Suppressor macrophage treated with lipopolysaccharide for 1 hour (primary cell): ENCODE data around the gene TMEM170B.

Experiments
- DNase-seq, 3 donors: peaks; one replicate each; pipeline ENCODE4 v3.0.0-alpha.2; 2020 to 2022

TMEM170B gene

DNA sequence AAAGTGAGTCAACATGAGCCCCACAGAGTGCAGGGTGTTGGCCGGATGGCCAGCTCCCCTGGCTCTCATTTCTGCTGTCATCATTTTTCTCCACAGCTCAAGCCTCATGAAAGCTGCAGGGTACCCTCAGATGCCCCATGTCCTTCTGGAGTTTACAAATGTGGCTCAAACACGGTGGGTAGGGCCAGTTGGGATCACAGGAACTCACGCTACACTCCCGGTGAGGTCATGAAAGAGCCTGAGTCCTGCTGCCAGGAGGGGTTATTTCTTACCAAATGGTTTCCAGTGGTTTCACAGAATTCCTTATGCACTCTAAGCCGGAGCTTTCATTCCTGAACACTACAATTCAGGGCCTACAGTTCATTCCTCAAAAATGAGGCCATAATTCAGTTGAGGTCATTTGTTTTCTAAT lies 78.7 kb downstream of the TMEM170B start:
- no peak for DNase-seq

DNA sequence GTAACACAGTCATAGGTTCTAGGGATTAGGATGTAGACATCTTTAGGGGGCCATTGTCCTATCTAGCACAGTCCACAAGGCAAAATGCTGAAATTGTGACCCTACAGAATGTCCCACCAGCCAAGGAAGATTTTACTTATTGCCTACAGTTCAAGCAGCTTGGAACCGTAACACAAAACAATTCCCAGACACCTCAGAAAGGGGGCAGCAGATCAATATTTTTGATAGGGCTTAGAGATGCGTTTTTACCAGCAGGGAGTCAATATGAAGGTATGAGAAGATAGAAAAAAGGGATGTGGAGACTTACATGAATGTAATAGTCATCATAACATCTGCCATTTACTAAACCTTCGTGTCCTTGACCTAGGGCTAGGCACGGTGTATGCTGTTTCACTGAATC lies 81.0 kb downstream of the TMEM170B start:
- DNase-seq: peak in 2 of 3 donors; percentile 11 to 14

DNA sequence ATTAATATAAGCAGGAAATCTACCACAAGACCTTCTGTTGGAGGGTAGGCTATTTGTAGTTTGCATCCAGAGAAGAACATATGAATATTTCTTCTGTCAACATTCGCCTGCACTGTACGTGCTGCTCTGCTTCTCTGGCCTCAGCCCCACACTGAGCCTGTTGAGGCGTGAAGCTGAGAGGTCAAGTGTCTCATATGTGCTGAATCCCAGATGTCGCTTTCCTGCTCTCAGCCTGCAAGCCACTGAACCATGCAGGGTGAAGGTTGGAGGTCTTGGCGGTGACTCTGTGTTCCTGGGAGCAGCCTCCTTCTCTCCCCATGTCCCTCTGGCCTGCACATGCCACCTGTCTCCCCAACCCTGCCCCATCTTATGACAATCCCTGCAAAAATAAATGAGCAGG lies 83.6 kb downstream of the TMEM170B start:
- no peak for DNase-seq

DNA sequence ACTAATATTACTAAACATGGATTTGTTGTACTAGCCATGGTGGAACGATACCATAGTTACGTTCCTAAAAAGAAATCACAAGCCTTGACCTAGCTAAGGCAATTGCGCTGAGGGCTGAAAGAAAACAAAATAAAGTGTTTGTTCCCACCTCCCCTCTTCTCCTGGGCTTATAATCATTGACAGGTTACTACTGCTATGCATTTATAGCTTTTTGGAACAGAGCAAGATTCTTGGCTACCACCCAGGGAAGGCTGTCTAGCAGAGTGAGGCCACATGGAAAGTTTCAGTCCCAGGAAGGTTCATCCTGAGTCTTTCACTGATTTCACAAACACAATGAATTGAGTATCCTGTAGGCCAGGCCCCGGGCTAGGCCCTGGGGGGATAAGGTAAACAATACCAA lies 84.6 kb downstream of the TMEM170B start:
- DNase-seq: no peak

DNA sequence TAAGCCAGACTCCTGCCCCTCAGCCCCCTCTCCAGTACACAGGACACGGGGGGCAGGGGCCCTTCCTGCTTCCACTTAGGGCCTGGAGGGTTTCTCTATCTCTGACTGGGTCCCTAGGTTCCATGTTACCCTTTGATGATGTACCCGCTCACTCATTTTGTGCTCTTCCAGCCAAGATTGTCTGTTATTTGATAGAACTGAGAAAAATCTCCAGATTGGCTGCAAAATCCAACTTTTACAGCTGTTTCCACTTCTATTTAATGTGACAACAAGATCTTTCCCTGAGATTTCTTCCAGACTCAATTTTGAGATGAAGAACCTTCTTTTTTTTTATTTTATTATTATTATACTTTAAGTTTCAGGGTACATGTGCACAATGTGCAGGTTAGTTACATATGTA lies 85.7 kb downstream of the TMEM170B start:
- DNase-seq: no peak

DNA sequence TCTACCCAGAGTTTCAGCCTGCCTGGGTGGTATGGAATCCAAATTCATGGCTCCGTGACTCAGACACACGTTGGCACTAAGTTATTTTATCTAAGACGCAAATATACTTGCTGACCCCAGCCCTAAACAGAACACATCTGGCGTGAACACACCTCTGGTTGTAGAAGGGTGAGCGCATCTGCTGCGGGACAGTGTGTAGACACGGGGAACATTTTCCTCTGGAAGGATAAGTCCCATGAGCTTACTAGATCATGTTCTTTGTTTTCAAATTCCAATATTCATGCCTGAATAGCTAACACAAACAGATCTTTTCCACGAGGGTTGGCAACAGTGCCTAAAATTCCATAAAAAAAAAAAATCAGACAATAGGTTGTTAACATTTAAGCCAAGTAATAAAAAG lies 87.8 kb downstream of the TMEM170B start:
- DNase-seq: no peak

DNA sequence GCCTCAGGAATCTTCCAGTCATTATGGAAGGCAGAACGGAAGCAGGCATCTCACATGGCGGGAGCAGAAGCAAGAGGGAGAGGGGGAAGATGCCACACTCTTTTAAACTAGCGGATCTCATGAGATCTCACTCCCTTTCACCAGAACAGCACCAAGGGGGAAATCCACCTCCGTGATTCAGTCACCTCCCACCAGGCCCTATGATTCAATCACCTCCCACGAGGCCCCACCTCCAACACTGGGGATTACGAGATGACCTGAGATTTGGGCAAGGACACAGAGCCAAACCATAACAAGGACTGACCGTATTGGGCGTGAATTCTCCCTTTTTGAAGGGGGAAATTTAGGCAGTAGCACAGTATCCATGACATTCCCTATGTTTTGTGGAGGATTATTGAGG lies 88.8 kb downstream of the TMEM170B start:
- DNase-seq: peak in 2 of 3 donors; percentile 33 to 57

DNA sequence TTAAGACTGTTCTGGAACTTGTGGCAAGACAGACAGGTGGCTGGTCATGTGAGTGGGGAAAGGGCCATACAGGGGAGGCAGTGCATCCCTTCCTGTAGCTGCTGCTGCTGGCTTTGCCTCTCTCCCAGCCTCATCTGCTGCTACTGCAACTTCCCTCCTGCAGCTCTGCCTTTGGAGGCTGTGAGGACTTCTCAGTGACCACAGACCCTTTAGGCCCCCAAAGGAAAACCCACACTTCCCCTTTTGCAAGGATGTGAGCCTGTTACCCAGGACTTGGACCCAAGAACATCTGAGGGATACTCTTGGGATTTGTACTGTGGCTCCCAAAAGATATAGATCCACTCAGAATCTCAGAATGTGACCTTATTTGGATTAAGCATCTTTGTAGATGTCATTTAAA lies 91.0 kb downstream of the TMEM170B start:
- DNase-seq: no peak

DNA sequence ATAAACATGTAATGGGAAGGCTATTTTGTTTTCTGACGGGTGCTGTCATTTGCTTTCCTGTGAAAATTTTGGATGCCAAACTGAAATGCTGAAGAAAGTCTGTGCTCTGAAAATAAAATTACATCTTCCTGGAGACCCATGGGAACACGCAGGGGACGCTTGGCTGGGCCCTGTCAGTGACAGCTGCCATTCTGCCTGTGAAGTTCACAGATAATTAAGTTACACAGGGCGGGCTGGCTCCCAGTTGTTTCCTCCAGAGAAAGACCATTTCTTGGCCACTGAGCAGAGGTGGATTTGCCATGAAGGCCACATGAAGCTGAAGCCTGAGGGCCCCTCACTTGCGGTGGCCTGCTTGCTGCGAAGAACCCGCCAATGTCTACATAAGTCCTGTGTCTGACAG lies 93.5 kb downstream of the TMEM170B start:
- no peak for DNase-seq

DNA sequence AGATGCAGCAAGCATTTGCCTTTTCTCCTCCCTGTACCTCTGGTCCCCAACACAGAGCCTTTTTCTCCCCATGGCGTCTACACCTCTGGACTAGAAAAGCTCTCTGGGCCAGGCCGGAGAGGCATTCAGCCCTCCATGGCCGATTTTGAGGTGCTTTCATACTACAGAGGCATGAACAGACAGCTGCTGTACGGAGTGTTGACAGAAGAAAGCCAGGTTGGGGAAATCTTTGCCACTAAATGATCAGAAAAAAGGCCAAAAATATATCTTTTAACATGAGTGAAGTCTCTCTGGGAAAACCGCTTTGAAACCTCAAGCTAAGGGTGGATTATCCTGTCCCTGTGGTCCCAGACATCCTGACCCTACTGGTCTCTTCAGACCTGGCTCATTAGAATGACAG lies 94.0 kb downstream of the TMEM170B start:
- DNase-seq: no peak

DNA sequence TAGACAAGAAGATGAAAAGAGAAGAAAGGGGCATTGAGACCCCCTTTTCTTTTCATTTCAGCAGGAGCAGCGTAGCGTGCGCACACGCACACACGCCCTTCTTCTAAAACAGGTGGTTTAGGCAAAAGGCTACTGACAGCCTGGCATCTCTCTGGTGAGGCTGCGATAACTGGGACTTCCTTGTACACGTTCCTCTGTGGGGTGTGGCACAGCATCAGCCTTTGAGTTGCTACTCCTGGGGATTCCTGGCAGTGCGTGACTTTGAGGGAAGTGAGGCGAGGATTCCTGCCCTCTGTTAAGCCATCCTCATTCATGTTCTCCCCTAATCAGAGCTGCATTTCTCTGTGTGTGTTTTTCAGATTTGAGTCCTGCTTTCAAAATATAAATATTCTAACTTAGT lies 94.7 kb downstream of the TMEM170B start:
- DNase-seq: no peak

DNA sequence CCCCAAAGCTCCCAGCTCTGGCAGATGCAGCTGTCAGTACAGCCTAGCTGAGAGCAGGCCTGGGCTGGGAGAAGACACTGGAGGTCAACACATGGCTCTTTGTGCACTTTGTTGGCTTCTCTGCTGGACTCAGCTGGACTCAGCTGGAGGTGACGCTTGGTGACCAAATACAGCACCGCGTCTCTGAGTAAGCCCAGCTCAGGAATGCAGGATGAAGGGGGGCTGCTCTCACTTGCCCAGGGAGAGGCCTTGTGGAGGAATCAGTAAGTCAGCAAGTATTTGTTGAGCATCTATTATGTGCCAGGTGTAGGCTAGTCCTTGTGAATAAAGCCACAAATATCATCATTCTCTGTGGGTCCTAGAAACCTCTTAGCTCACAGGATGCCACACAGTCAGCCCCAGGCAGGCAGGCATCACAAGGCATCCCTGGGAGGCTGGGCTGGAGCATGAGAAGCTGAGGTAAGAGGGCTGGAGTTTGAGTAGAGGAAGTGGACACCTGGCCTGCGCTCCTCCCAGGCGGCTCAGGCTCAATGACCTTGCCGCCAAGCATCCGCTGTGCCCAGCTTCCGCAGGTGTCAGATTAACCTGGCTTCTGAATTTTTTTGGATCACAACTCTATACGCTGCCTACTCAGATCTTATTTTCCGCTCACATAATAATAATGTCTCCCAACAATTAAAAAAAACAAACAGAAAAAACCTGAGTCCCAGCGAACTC lies 95.4 kb downstream of the TMEM170B start:
- DNase-seq: no peak
